Middle frontal gyrus (tissue), 1 donor: Measurements from ENCODE around the gene GPR160.

Source experiments
- DNase-seq: peaks from one replicate; pipeline ENCODE4 v3.0.0-alpha.2; 2015; ENCODE audit warnings: low spot score; ENCODE audit errors: extremely low spot score

GPR160 gene

DNA sequence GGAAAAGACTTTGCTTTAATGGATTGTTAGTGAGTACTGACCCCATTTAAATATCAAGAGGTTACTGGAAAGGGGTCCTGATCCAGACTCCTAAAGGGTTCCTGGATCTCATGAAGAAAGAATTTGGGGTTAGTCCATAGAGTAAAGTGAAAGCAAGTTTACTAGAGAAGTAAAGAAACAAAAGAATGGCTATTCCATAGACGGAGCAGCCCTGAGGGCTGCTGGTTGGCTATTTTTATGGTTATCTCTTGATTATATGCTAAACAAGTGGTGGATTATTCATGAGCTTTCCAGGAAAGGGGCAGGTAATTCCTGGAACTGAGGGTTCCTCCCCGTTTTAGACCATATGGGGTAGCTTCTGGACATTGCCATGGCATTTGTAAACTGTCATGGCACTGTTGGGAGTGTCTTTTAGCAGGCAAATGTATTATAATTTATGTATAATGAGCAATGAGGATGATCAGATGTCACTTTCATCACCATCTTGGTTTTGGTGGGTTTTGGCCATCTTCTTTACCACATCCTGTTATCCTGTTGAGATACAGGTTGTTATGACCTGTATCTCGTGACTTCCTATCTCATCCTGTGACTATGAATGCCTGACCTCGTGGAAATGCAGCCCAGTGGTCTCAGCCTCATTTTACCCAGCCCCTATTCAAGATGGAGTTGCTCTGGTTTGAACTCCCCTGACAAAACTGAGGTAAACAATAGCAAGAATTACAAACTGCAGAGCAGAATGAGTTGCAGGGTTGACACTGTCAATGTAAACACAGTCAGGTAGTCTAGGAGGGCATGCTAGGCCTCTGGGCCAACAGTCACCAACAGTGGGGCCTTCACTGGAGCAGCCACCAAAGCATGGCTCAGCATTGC lies 10.3 kb upstream of the GPR160 start:
- no peak for DNase-seq

DNA sequence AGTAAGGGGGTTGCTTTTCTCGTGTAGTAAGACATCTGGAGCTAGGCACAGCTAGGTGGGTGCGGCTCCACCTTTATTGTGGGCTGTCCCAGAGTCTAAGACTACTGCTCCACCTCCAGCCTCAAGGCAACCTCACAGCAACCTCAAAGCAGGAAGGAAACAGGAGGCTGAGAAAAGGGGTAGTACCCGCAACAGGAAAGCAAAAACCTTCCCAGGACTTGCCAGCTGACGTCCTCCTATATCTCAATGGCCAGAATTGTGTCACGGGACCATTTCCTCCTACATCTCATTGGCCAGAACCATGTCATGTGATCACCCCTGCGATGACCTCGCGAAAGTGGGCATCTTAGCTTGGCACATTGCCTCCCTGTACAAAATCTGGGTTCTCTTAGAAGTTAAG lies 4.3 kb upstream of the GPR160 start:
- no peak for DNase-seq

DNA sequence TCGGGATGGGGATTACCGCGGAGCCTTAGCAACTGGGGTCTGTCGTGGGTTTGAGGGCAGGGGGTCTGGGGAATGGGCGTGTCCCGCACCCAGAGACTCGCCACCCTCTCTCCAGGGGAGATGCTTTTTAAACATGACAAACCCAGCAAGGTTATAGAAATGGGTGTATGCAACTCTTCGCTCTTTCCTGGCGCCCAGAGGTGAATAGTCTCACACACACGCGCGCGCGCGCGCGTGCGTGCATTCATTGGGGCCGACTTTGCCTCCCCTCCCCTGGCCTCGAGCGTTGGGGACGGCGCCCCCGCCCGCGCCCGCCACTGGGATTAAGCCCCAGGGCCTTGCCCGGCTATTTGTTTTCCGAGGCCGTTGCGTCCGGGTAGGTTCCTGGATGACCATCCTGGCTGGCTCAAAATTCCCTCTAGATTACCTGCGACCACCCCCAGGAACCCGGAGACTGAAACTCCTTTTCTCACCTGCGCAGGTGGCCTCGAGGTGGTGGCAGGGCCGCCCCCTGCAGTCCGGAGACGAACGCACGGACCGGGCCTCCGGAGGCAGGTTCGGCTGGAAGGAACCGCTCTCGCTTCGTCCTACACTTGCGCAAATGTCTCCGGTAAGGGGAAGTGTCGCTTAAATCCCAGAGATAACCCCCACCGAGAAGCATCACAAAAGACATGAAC lies 777 bp downstream of the GPR160 start:
- no peak for DNase-seq

DNA sequence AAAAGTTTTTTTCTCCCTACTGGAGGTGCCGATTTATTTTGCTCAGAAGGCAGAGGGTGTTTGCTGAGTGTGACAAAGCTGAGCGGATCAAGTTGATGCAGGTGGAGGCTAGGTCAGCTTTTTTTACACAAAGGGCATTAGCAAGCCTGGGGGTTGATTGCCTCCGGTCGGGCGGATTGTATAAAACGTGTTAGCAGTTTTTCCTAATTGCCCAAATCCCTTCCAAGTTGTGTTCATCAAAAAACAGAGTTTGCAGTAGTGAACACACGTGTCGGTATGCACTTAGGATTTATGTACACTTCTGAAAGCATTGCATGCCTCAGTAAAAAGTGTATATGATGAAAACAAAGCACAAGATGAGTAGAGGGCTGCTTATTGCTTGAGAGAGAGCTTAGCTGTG lies 2.6 kb downstream of the GPR160 start:
- DNase-seq, result no peak

DNA sequence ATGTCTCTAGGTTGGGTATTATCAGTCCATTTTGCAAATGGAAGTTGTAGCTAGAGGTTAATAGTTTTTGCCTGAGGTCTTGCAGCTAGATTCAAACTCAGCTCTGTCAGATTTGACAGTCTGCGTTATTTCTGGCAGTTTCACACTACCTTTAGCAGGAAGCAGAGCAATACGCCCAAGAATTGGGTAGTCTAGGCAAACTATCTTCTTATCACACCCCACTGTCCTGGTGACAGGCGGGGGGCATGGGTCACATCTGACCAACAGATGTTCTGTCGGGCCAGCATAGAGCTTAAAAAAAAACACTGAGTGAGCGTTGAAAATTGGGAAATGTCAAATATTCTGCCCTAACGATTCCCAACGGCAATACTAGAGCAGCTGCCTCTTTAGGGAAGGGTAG lies 5.7 kb downstream of the GPR160 start:
- no peak for DNase-seq

DNA sequence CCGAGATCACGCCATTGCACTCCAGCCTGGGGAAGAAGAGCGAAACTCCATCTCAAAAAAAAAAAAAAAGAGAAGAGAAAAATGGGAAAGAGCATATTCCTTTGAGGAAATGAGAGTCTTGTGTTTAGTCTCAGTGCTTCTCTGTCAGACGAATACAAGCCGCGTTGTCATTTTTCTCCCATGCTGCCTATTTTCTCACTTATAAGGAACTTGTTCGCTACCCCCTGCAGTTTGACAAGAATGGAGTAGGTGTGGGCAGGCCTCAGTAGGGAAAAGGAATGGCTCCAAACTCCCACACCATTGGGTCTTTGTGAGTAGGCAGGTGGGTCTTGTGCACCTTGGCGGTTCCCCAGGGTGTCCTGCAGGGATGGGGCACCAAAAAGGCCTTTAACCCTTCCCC lies 6.5 kb downstream of the GPR160 start:
- DNase-seq, result no peak

DNA sequence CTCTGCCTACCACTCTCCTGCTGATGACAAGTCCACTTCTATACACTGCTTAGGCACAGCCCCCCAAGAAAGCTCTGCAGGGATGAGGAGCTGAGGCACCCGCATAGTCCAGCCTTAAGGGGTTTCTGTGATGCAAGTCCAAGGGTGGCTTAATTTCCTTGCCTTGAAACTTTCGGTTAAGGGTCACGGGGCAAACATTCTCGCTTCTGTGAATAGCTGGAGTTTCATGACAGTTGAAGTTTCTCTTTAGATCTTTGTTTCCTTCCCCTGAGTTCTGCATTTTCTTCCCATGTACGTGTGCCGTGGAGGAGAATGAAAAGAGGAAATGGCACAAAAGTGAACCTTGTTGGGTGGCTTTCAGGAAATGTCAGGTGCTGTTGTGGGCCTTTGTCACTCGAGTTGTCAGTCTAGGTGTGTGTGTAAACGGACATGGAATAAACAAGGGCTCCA lies 7.0 kb downstream of the GPR160 start:
- no peak for DNase-seq

DNA sequence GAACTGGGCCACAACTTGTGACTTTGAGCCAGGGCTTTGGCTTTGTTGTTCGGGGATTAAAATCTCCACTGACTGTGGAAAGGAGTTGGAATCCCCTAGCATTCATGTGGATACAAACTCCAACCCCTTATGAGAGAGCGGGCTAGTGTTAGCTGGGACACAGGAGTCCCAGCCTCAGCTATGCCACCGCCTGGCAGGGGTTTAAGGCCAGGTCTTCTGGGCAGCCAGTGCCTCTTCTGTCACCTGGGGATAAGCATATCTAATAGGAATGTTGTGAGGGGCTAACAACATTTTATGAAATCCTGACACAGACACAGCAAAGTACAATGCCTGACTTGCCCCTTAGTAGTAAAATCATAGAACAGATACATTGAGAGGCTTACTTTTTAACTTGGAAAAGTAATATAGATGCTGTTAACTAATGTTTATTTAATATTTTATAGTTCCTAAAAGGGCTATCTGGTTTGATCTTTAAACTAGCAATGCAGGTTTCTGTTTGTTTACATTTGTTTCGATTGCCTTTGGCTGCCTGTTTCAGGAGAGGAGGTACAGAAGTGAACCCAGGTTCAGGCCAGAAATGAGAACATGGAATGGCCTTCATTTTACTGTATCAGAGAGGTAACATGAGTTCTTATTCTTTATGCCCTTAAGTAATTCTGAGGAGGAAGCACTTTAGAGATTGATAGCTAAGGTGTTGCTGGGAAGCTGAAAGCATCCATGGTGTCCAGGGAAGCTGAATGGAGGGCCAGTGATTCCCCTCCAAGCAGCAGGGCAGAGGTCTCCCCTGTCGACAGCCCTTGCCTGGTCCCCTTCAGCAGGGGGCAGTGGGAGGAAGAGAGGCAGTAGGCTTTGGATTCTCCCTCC lies 8.7 kb downstream of the GPR160 start:
- no peak for DNase-seq

DNA sequence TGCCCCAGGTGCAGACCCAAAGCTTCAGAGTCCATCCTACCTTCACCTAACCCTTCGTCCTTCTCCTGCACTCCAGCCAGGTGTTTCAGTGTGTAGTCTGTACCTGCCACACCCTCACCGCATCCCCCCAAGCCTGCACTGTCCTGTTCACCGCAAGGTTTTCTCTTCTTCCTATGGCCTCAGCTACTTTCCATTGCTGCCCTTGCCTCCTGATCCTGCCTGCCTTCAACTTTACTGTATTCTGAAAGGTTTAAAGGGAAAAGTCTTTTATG lies 9.3 kb downstream of the GPR160 start:
- DNase-seq, result no peak

DNA sequence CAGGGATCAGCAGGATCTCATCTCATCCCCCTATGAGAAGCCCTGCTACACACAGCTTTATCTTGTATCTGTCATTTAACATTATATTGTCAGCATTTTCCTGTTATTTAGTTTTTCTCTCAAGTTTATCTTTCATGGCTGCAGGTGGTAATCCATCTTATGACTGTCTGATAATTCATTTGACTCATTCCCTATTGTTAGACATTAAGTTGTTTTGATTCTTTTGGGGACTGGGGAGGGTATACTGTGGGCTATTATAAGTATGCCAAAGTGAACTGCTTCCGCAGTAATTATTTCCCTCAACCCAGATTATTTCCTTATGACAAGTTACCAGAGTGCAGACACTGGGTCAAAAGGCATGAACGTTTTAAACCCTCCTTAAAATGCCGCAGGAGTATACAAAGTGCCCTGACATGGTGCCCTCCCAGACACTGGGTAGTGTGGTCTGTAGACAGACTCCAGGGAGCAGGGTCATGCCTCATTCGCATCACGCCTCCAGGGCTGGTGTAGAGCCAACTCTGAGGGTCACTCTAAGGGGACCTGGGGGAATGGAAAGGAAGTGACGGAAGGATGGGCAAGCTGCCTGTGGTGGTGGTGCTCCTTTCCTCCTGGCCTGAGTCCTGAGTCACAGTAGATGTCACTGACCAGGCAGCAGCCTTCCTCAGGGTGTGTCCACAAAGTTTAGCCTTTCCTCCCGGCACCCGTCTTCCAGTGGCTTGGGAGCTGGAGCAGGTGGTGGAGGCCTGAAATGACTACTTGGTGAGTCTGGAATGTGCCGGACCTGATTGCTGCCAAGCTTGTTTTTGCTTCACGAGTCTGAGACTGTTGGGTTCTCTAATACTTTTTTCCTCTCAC lies 11.6 kb downstream of the GPR160 start:
- DNase-seq, result no peak

DNA sequence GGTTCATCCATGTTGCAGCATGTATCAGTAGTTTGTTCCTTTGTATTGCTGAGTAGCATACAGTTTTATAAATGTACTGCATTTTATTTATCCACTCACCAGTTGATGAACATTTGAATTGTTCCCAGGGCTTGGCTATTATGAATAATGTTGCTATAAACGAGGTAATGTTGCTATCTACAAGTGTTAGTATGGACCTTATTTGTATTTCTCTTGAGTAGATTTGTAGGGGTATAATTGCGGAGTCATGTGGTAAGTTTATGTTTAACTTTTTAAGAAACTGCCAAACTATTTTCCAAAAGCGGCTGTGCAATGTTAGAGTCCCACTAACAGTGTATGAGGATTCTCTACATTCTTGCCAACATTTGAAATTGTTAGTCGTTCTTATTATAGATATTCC lies 13.0 kb downstream of the GPR160 start:
- no peak for DNase-seq

DNA sequence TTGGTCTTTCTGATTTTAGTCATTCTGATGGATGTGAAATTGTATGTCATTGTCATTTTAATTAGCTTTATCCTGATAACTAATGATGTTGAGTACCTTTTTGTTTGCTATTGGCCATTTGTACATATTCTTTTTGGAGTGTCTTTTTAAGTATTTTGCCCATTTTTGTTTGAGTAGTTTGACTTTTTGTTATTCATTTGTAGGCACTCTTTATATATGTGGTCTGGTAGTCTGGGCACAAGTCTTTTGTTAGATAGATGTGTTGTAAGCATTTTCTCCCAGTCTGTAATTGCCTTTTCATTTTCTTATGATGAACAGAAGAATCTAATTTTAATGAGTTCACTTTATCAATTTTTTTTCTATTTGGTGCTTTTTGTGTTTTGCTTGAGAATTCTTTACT lies 14.6 kb downstream of the GPR160 start:
- no peak for DNase-seq

DNA sequence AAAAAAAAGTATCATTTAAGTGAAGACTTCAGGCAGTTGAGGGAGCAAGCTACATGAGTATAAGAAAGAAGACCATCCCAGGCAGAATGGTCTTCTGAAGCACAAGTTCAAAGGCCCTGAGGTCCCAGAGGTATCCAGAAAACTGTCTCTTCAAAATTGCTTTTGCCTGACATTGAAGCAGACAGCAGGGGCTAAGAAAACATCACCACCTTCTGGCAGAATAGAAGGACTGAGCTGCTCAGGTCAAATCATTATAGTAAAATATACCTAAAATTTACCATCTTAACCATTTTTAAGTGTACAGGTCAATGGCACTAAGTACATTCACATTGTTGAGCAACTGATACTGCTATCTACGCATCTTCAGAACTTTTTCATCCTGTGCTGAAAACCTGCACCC lies 16.4 kb downstream of the GPR160 start:
- no peak for DNase-seq

DNA sequence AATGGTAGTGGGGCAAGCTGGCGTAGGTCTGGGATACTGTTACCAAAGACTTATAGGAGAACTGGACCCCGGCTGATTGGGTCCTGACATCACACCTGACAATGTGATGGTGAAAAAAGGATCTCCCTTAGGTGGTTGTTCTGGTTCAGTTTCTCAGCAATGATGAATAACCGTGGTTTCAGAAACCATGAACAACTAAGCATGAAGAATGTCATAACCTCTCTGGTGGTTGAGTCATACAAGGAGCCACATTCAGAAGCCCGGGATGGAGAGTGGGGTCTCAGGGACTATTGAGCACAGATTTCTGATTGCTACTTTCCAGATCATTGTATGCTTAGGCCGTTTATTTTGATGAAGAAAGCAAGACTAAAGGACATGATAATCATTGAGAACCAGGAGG lies 17.4 kb downstream of the GPR160 start:
- no peak for DNase-seq

DNA sequence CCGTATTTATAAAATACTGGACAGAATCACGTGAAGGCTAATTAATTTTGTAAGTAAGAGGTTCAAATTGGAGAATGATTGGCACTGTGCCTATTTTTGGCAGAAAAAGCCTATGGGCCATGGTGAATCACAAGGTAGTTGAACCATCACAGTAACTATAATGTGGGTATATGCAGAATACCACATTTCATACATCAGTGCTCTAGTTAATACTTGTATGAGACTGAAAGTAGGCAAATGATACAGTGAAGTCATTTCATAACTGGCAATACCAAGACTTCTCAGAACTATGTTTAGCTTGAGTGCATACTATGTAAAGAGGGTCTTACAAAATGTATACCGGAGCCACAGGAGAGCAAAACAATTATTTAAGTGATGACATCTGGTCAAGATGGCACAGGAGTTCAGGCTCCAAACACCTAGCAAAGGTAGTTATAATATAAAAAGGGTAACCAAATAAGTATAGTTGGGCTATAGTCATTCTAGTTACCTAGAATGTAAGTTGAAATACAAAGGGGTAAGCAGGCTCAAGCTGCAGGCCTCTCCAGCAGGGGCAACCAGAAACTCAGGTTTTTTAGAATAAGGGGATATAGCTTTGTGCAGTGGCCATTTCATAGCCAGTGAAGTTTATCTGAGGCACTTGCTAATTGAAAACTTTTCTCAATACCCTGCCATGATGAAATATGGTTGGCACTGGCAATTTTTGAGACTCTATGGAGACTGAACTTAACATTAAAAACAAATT lies 19.1 kb downstream of the GPR160 start:
- no peak for DNase-seq

DNA sequence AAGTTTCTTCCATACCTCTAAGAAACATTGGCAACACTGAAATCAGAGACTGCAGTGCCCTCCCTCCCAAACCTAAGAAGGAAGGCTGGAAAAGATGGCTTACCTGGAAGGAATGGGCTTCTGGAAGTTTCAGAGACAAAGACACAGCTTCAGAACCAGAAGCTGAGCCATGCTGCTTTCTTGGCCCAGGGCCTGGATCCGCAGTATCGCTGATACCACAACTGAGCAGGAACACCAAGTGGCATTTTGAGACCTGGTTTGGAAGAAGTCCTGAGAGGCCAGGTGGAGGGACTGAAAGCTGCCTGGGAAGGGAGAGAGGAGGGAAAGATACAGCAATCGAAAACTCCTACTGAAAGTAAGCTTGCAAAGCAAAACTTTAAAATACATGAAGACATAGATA lies 19.8 kb downstream of the GPR160 start:
- no peak for DNase-seq

DNA sequence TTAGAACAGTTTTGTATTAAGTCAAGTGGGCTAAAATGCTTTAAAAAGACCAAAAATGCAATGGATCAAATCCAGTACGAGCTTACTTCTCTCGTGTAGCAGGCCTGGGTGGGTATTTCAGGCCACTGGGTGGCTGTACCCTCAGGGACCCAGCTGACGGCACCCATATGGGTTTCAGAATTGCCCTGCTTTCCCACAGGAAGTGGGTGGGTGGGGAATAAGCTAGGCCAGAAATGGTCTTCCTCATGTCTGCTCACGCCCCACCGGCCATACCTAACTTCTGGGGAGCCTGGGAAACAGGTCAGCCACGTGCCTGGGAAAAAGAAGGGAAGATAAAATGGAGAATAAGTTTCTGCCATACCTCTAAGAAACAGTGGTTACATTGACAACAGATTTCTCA lies 20.3 kb downstream of the GPR160 start:
- DNase-seq, result no peak

DNA sequence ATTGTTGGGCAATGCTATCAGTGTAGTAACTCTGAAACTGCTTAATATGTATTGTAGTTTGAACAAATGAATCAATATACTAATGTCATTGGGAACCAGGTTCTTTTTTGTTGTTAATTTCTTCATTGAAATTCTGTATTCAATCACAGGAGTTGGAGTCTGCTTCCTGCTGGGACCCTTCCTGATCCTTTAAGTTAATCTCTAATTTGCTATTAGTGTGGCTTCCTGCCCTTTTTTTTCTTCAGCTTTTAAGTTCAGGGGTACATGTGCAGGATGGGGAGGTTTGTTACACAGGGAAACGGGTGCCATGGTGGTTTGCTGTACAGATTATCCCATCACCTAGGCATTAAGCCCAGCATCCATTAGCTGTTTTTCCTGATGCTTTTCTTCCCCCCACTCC lies 21.7 kb downstream of the GPR160 start:
- DNase-seq, result no peak

DNA sequence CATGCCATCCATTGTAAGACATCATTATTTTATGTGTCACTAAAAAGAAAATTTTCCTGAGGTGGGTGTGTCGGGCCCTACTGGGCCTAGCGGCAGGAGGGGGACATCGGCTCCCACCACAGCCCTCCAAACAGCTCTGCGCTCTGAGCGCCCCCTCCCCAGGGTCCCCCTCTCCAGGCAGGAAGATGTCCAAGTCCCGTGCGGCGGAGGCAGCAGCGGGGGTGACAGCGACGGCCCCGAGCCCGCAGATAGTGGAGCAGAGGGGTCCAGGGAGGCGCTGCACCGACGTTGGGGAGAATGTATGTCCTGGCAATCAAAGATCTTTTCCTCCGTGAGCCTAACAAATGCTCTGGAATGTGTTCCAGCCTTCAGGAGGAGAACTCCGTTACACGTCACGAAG lies 24.3 kb downstream of the GPR160 start:
- no peak for DNase-seq

DNA sequence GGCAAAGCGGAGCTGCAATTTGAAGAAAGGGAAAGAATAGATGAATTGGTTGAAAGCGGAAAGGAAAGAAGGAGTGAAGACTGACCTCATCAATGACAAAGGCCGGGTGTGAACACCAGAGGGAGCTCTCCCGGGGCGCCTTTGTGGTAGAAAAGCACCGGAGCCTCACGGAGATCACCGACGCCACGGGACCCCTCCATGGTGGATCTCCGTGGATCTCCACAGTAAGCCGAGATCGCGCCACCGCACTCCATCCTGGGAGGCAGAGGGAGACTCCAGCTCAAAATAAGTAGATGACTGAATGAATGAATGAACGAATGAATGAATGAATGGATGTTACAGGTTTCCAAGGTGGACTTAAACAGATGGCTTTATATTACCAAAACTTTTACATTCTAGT lies 25.0 kb downstream of the GPR160 start:
- no peak for DNase-seq

DNA sequence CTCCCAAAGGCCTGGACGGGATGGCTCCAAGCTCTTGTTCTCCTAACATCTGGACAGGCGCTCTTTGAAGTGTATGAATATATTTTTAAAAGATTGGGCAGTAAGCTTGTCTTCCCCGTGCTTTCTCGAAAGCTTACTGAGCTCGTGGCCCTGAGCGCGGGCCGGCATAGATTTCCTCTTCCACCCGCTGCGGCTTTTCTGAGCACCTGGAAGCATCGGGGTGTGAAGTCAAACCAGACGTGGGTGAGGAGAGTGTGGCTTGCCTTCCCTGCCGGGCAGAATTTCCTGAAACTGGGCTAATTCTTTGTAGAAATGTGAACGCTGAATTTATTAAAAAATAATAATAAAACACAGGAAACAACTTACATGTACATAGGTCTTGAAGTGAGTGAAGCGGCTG lies 25.9 kb downstream of the GPR160 start:
- no peak for DNase-seq
